ENCODE results near the gene NCKAP5.

DNA sequence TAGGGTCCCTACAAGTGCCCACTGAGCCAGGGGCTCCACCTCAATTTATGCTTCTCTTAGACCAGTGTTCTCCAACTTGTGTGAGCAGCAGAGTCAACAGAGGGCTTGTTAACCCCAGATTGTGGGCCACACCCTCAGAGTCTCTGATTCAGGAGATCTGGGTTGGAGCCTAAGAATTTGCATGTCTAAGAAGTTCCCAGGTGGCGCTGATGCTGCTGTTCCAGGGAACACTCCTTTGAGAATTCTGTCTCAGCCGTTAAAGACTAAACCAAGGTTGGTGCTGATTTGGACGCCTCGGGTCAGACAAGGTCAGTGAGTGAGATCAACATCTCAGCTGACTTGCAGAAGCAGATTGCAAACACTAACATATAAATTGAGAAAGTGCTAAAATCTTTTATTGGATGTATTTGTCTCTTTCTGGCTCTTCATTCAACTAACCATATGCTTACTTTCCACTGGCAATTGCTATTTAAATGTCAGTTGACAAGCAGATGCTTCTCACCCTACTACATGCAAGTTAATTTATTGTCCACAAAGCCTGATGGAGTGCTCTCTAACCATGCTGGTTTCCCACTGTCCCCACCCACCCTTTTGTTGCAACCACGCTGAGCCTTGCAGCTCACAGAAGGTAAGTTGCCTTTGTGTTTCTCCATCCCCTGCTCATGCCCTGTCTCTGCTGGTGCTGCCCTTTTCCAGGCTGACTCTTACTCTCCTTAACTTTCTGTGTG lies 929.8 kb downstream of the NCKAP5 start:
- TF ChIP-seq, protein P1, sequence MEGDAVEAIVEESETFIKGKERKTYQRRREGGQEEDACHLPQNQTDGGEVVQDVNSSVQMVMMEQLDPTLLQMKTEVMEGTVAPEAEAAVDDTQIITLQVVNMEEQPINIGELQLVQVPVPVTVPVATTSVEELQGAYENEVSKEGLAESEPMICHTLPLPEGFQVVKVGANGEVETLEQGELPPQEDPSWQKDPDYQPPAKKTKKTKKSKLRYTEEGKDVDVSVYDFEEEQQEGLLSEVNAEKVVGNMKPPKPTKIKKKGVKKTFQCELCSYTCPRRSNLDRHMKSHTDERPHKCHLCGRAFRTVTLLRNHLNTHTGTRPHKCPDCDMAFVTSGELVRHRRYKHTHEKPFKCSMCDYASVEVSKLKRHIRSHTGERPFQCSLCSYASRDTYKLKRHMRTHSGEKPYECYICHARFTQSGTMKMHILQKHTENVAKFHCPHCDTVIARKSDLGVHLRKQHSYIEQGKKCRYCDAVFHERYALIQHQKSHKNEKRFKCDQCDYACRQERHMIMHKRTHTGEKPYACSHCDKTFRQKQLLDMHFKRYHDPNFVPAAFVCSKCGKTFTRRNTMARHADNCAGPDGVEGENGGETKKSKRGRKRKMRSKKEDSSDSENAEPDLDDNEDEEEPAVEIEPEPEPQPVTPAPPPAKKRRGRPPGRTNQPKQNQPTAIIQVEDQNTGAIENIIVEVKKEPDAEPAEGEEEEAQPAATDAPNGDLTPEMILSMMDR (IDR thresholded peaks at IDR 0.05): no peak
- TF ChIP-seq POLR2AphosphoS5 (IDR thresholded peaks at IDR 0.05; ENCODE audit: insufficient read depth in 1 of 2, low read depth in 1 of 2) (no peak), POLR2A (IDR thresholded peaks at IDR 0.05) (no peak)

All from vagina (tissue), 2 donors.